Cardiac muscle cell (in vitro differentiated cells and primary cell): ENCODE results near the gene INTS6L. TPM values are rescaled to one million over a fixed set of nuclear protein-coding genes. Genes with fewer than 3 reads are reported as not detected.

Experiments used
- DNase-seq, 2 donors: peaks; one replicate each; pipeline versions ENCODE4 v3.0.0 to v3.0.0-alpha.2; 2010 to 2017; ENCODE audit warnings: low read depth in 1 of 2, low spot score in 1 of 2
- H3K27ac ChIP-seq: fragments of 200-600 bp; sonication (generic); 2 replicates; pipeline ENCODE4 v1.5.1; 2016
- H3K27me3 ChIP-seq: fragments of 200-600 bp; sonication (generic); 2 replicates; pipeline ENCODE4 v1.6.0; 2016; ENCODE audit warnings: control low read depth
- H3K36me3 ChIP-seq: fragments of 200-600 bp; sonication (generic); 2 replicates; pipeline ENCODE4 v1.5.1; 2016; ENCODE audit warnings: control low read depth
- H3K4me1 ChIP-seq: fragments of 200-600 bp; sonication (generic); 2 replicates; pipeline ENCODE4 v1.8.1; 2017; ENCODE audit warnings: low read depth, mild to moderate bottlenecking, mixed run types
- H3K4me3 ChIP-seq: fragments of 200-600 bp; sonication (generic); 2 replicates; pipeline ENCODE4 v1.5.1; 2016; ENCODE audit warnings: mild to moderate bottlenecking
- H3K9me3 ChIP-seq: fragments of 200-600 bp; sonication (generic); 2 replicates; pipeline ENCODE4 v1.5.1; 2017; ENCODE audit warnings: low read depth, mild to moderate bottlenecking, control low read depth
- polyA plus RNA-seq: library from polyadenylated mRNA; unstranded; fragments of >200 nt; fragmentation: Nextera tagmentation; extraction: Ambion mirVana; gene quantifications from 2 replicates; pipeline ENCODE4 v1.2.1, GENCODE V29; 2016
- total RNA-seq: library from RNA; depleted of rRNA; stranded (reverse); fragments of >200 nt; gene quantifications from 2 replicates; pipeline ENCODE4 v1.2.3, GENCODE V29; 2016
- TF ChIP-seq, protein P1 (sequence below): IDR thresholded peaks from 2 replicates; pipeline ENCODE4 v1.5.1; 2012; ENCODE audit warnings: low read depth, mild to moderate bottlenecking, low read length

The INTS6L gene
- total and polyA plus RNA-seq, 2 experiments from 2014 or later, result 21.2 to 49.3 TPM

DNA sequence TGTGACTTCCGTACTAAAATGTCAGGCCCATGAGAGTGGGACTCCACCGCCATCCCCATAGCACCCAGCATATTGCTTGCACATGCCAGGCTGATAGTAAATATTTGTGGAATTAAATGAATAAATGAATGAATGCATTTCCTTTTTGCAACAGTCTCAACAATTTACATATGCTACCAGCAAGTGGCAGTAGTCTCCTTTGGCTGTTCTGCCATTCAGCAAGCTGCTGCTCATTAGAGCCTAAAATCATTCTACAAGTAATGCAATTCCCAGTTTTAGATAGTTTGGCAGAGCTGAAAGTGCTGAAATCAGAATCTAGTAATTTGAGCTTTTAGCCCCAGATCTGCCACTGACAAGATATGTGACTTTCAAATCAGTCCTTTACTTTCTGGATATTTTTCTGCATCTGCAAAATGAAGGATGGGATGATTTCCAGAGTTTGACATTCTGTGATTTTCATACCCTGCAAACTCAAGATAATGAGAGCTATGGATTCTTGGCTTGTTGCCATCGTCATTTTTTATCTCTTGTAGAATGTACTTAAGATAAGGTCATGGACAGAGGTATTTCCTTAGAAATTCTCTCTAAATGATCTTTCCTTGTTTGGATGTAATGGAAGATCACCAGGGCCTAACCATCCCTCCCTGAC lies 35.7 kb upstream of the INTS6L start:
- Histone ChIP-seq H3K4me1 (peaks cover 3% of the 10 kb centered on the region), H3K9me3 (no peaks in the 10 kb centered on the region), H3K27ac (peak overlapping the region; percentile 78), H3K4me3 (no peak overlapping the region), H3K27me3 (no peaks in the 10 kb centered on the region), H3K36me3 (no peaks in the 10 kb centered on the region)
- TF ChIP-seq, protein P1, sequence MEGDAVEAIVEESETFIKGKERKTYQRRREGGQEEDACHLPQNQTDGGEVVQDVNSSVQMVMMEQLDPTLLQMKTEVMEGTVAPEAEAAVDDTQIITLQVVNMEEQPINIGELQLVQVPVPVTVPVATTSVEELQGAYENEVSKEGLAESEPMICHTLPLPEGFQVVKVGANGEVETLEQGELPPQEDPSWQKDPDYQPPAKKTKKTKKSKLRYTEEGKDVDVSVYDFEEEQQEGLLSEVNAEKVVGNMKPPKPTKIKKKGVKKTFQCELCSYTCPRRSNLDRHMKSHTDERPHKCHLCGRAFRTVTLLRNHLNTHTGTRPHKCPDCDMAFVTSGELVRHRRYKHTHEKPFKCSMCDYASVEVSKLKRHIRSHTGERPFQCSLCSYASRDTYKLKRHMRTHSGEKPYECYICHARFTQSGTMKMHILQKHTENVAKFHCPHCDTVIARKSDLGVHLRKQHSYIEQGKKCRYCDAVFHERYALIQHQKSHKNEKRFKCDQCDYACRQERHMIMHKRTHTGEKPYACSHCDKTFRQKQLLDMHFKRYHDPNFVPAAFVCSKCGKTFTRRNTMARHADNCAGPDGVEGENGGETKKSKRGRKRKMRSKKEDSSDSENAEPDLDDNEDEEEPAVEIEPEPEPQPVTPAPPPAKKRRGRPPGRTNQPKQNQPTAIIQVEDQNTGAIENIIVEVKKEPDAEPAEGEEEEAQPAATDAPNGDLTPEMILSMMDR, result peak; percentile 60
- peak; percentile 48 to 79 for DNase-seq

- no peak overlapping the region for H3K27ac ChIP-seq
- TF ChIP-seq, protein P1, result no peak
- peaks cover 3% of the 10 kb centered on the region for H3K4me1 ChIP-seq
- no peak overlapping the region for H3K4me3 ChIP-seq
- no peaks in the 10 kb centered on the region for H3K36me3 ChIP-seq
- no peaks in the 10 kb centered on the region for H3K9me3 ChIP-seq
- no peak for DNase-seq
- no peaks in the 10 kb centered on the region for H3K27me3 ChIP-seq
Observed at GRCh38 chrX:135489542-135489941, 30.9 kb upstream of the INTS6L start.

- TF ChIP-seq, protein P1, result no peak
- H3K36me3 ChIP-seq, result no peaks in the 10 kb centered on the region
- no peak overlapping the region for H3K4me3 ChIP-seq
- no peaks in the 10 kb centered on the region for H3K9me3 ChIP-seq
- no peak for DNase-seq
- no peak overlapping the region for H3K27ac ChIP-seq
- H3K27me3 ChIP-seq, result no peaks in the 10 kb centered on the region
- H3K4me1 ChIP-seq, result no peaks in the 10 kb centered on the region
Observed at GRCh38 chrX:135490979-135491514, 29.4 kb upstream of the INTS6L start.

- Histone ChIP-seq H3K27ac (no peak overlapping the region), H3K27me3 (no peaks in the 10 kb centered on the region), H3K9me3 (no peaks in the 10 kb centered on the region), H3K4me1 (no peaks in the 10 kb centered on the region), H3K4me3 (no peak overlapping the region), H3K36me3 (no peaks in the 10 kb centered on the region)
- TF ChIP-seq, protein P1, result no peak
- no peak for DNase-seq
Observed at GRCh38 chrX:135494453-135494852, 26.0 kb upstream of the INTS6L start.

DNA sequence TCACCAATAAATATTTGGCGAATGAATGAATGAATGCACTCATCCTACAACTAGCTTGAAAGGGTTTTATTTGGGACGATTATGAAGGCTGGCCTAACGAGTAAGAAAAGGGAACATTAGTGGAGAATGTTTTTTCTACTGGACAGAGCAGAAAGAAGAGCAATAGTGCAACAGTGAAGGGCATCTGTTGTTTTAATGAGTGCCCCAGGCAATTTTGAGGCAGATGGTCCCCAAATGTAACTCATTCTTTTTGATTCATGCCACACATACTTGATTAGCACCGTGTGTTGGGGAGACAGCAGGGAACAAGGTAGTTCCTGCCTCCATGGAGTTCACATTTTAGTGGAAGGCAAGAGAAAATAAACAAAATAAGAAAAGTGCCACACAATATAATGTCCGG lies 22.7 kb upstream of the INTS6L start:
- Histone ChIP-seq H3K9me3 (no peaks in the 10 kb centered on the region), H3K4me1 (no peaks in the 10 kb centered on the region), H3K27ac (no peak overlapping the region), H3K36me3 (no peaks in the 10 kb centered on the region), H3K4me3 (no peak overlapping the region), H3K27me3 (no peaks in the 10 kb centered on the region)
- no peak for DNase-seq
- TF ChIP-seq, protein P1, result no peak
